PFSK-1 (cell line): Measurements from ENCODE around the gene TAS2R41.

Experiments
- POLR2AphosphoS5 ChIP-seq: IDR thresholded peaks from 2 replicates; pipeline ENCODE4 v1.6.1; 2012; ENCODE audit warnings: low read depth, mild to moderate bottlenecking, control low read depth, low read length, moderate library complexity
- SIN3A ChIP-seq: IDR thresholded peaks from 2 replicates; pipeline ENCODE4 v1.6.1; 2012; ENCODE audit warnings: mild to moderate bottlenecking, low read length, moderate library complexity, borderline replicate concordance; ENCODE audit not compliant: insufficient read depth

- TF ChIP-seq SIN3A = no peak
- TF ChIP-seq POLR2AphosphoS5 = no peak
These were observed 46.6 kb upstream of the TAS2R41 start for GRCh38 chr7:143431109-143431508.
